A549 (cell line): ENCODE measurements around the gene KCNK17. TPM values are rescaled to one million over a fixed set of nuclear protein-coding genes. Genes with fewer than 3 reads are reported as not detected.

Experiments used
- ATAC-seq, 2 experiments: fragments of 200-7000 bp in 1 of 2; fragments of >200 bp in 1 of 2; cut with Nextera tagmentation in 1 of 2; cut with Tn5 transposase in 1 of 2; 3 replicates each; pipeline versions ENCODE4 v1.8.0 to v1.9.1; 2018 to 2020; ENCODE audit warnings: mild to moderate bottlenecking in 1 of 2, moderate library complexity in 1 of 2
- CTCF ChIA-PET: fragments of 300-600 bp; sonication (Branson Sonifier 250); formaldehyde crosslinking; extraction: SDS; loops from one replicate; lab custom pipeline; 2021; ENCODE audit warnings: antibody characterized with exemption, inconsistent platforms; lab: Yijun Ruan, JAX
- POLR2A ChIA-PET: fragments of 350-600 bp; formaldehyde crosslinking; extraction: SDS; loops from one replicate; lab custom pipeline; 2021; ENCODE audit warnings: antibody characterized with exemption, inconsistent platforms; lab: Yijun Ruan, JAX
- DNase-seq, 2 experiments: peaks; one replicate each; pipeline versions ENCODE4 v3.0.0 to v3.0.0-alpha.2; 2011 to 2016; ENCODE audit warnings: low read depth in 1 of 2, low spot score in 1 of 2
- FAIRE-seq: peaks from 2 replicates; lab custom pipeline; 2011; peaks lifted over from hg19 to GRCh38; lab: Jason Lieb, UNC
- H3K27ac ChIP-seq, 2 experiments: fragments of >200 bp; sonication (Bioruptor Twin); formaldehyde crosslinking; 3 replicates each; pipeline ENCODE4 v1.5.1; 2016 to 2017
- H3K4me1 ChIP-seq: fragments of >200 bp; sonication (Bioruptor Twin); formaldehyde crosslinking; 3 replicates; pipeline ENCODE4 v1.6.1; 2016
- H3K4me2 ChIP-seq: fragments of >200 bp; sonication (Bioruptor Twin); formaldehyde crosslinking; 3 replicates; pipeline ENCODE4 v1.6.1; 2016
- H3K4me3 ChIP-seq: fragments of >200 bp; sonication (Bioruptor Twin); formaldehyde crosslinking; 3 replicates; pipeline ENCODE4 v1.5.1; 2016
- H3K9me3 ChIP-seq: fragments of >200 bp; sonication (Bioruptor Twin); formaldehyde crosslinking; 3 replicates; pipeline ENCODE4 v1.6.1; 2016
- ATOH8 ChIP-seq: fragments of 250-450 bp; sonication (Bioruptor Pico); IDR thresholded peaks from 2 replicates; pipeline ENCODE4 v1.5.0; 2020; ENCODE audit warnings: low read depth, mild to moderate bottlenecking, moderate library complexity
- BHLHE40 ChIP-seq: IDR thresholded peaks from 2 replicates; pipeline ENCODE4 v1.6.1; 2012; ENCODE audit warnings: low read depth, low read length, inconsistent platforms
- CTCF ChIP-seq: fragments of >200 bp; sonication (Bioruptor Twin); formaldehyde crosslinking; IDR thresholded peaks from 3 replicates; pipeline ENCODE4 v1.5.1; 2016
- E2F6 ChIP-seq: IDR thresholded peaks from 2 replicates; pipeline ENCODE4 v1.6.1; 2012; ENCODE audit warnings: low read depth, borderline replicate concordance
- EHF ChIP-seq: fragments of 250-450 bp; sonication (Bioruptor Pico); IDR thresholded peaks from 2 replicates; pipeline ENCODE4 v1.5.0; 2020; ENCODE audit warnings: mild to moderate bottlenecking
- ESRRA ChIP-seq: fragments of 150-350 bp; IDR thresholded peaks from 2 replicates; pipeline ENCODE4 v1.6.1; 2014; ENCODE audit warnings: mild to moderate bottlenecking, low read length, borderline replicate concordance
- FOXS1 ChIP-seq: fragments of 250-450 bp; sonication (Bioruptor Pico); IDR thresholded peaks from 2 replicates; pipeline ENCODE4 v1.5.0; 2020; ENCODE audit warnings: mild to moderate bottlenecking, moderate library complexity
- GATA3 ChIP-seq: IDR thresholded peaks from 2 replicates; pipeline ENCODE4 v1.6.1; 2012; ENCODE audit warnings: borderline replicate concordance
- HES2 ChIP-seq: fragments of >200 bp; sonication (Bioruptor Twin); formaldehyde crosslinking; IDR thresholded peaks from 2 replicates; pipeline ENCODE4 v1.6.1; 2016
- HEYL ChIP-seq: fragments of 250-450 bp; sonication (Bioruptor Pico); IDR thresholded peaks from 2 replicates; pipeline ENCODE4 v1.8.0; 2021; ENCODE audit warnings: mild to moderate bottlenecking, moderate library complexity
- HMGXB4 ChIP-seq: fragments of 250-450 bp; sonication (Bioruptor Pico); IDR thresholded peaks from 2 replicates; pipeline ENCODE4 v1.5.0; 2021; ENCODE audit warnings: mild to moderate bottlenecking, moderate library complexity, borderline replicate concordance
- HOXB13 ChIP-seq: fragments of 250-450 bp; sonication (Bioruptor Pico); IDR thresholded peaks from 2 replicates; pipeline ENCODE4 v1.5.0; 2020; ENCODE audit warnings: low read depth, mild to moderate bottlenecking, moderate library complexity
- JUN ChIP-seq, 2 experiments: fragments of >200 bp; sonication (Bioruptor Twin); formaldehyde crosslinking; IDR thresholded peaks; 2 replicates in 1 of 2; 3 replicates in 1 of 2; pipeline ENCODE4 v1.6.1; 2016 to 2017
- JUNB ChIP-seq: fragments of >200 bp; sonication (Bioruptor Twin); formaldehyde crosslinking; IDR thresholded peaks from 2 replicates; pipeline ENCODE4 v1.6.1; 2016
- MAX ChIP-seq: IDR thresholded peaks from 2 replicates; pipeline ENCODE4 v1.6.1; 2012
- MAZ ChIP-seq: fragments of 150-350 bp; IDR thresholded peaks from 2 replicates; pipeline ENCODE4 v1.6.1; 2014; ENCODE audit warnings: antibody characterized with exemption, low read depth, low read length, borderline replicate concordance
- NPAS2 ChIP-seq: fragments of 250-450 bp; sonication (Bioruptor Pico); IDR thresholded peaks from 2 replicates; pipeline ENCODE4 v1.8.0; 2022; ENCODE audit warnings: mild to moderate bottlenecking, moderate library complexity, borderline replicate concordance
- PHF8 ChIP-seq: fragments of 200-600 bp; sonication (generic); IDR thresholded peaks from 2 replicates; pipeline ENCODE4 v1.6.1; 2016; ENCODE audit warnings: low read depth, mild to moderate bottlenecking, antibody characterized with exemption, moderate library complexity, borderline replicate concordance
- RCOR1 ChIP-seq: fragments of 150-350 bp; IDR thresholded peaks from 2 replicates; pipeline ENCODE4 v1.6.1; 2014; ENCODE audit warnings: antibody characterized with exemption, low read length, low read depth
- REST ChIP-seq: fragments of 200-600 bp; sonication (generic); IDR thresholded peaks from 2 replicates; pipeline ENCODE4 v1.6.1; 2016; ENCODE audit warnings: antibody characterized with exemption, mild to moderate bottlenecking, moderate library complexity
- RFX5 ChIP-seq: fragments of 450-650 bp; IDR thresholded peaks from 2 replicates; pipeline ENCODE4 v1.7.1; 2014; ENCODE audit warnings: antibody characterized with exemption, mild to moderate bottlenecking, moderate library complexity
- SMC3 ChIP-seq: fragments of >200 bp; sonication (Bioruptor Twin); formaldehyde crosslinking; IDR thresholded peaks from 3 replicates; pipeline ENCODE4 v1.6.1; 2018; ENCODE audit warnings: inconsistent platforms
- TFCP2L1 ChIP-seq: fragments of 250-450 bp; sonication (Bioruptor Pico); IDR thresholded peaks from 2 replicates; pipeline ENCODE4 v1.5.0; 2021; ENCODE audit warnings: mild to moderate bottlenecking
- ZFP36 ChIP-seq: fragments of 450-650 bp; IDR thresholded peaks from 2 replicates; pipeline ENCODE4 v1.6.1; 2014; ENCODE audit warnings: borderline replicate concordance; ENCODE audit not compliant: partially characterized antibody
- ZNF302 ChIP-seq: fragments of 250-450 bp; sonication (Bioruptor Pico); IDR thresholded peaks from 2 replicates; pipeline ENCODE4 v1.9.0; 2021; ENCODE audit warnings: inconsistent platforms, mild to moderate bottlenecking, moderate library complexity
- ZSCAN20 ChIP-seq: fragments of 250-450 bp; sonication (Bioruptor Pico); IDR thresholded peaks from 2 replicates; pipeline ENCODE4 v1.8.0; 2022; ENCODE audit warnings: mild to moderate bottlenecking, moderate library complexity
- WGBS: methylation state at CpG from one replicate; pipeline ENCODE4 v1.1.6; 2017; ENCODE audit errors: missing lambda C conversion rate; 5-methylcytosine and 5-hydroxymethylcytosine counted together
- polyA plus RNA-seq, 4 experiments: library from polyadenylated mRNA; depleted of rRNA in 3 of 4; stranded (reverse); fragments of >200 nt; fragmentation: RNase III in 1 of 4; extraction: RNeasy Plus Mini Kit Qiagen cat#74134 plus additional on column Dnase treatment in 1 of 4; gene quantifications; 2 replicates in 3 of 4; 3 replicates in 1 of 4; pipeline ENCODE4 v1.2.3, GENCODE V29; 2011 to 2017

KCNK17 gene
- polyA plus RNA-seq, 2 of the 4 experiments (the other 2 are of a cell fraction): not detected

GRCh38 chr6:39294133-39294532 lies 20.1 kb downstream of the KCNK17 start (continued):
- TF ChIP-seq HMGXB4 (CRISPR knock-in tag): no peak

- ATAC-seq: no peak
- H3K4me2 ChIP-seq: no peak overlapping the region
- no peak for FAIRE-seq
- POLR2A ChIA-PET: no interaction called here
- H3K27ac ChIP-seq: no peak overlapping the region
- no peak overlapping the region for H3K4me3 ChIP-seq
- H3K9me3 ChIP-seq: no peaks in the 10 kb centered on the region
- no peaks in the 10 kb centered on the region for H3K4me1 ChIP-seq
- no peak for DNase-seq
- CTCF ChIA-PET: interaction anchor here (0.9 kb wide), 1 partner anchor 10 kb away, joined by 3 read pairs; no protein-coding TSS in a partner anchor
- 87% methylated on average over 6 of the region's 6 CpGs for WGBS
- TF ChIP-seq MAX (no peak), EHF (CRISPR knock-in tag) (no peak), RCOR1 (no peak), RFX5 (no peak), TFCP2L1 (CRISPR knock-in tag) (no peak), NPAS2 (CRISPR knock-in tag) (no peak), SMC3 (no peak), GATA3 (no peak), ZNF302 (CRISPR knock-in tag) (no peak), HOXB13 (CRISPR knock-in tag) (no peak), FOXS1 (CRISPR knock-in tag) (no peak), E2F6 (no peak)
These were observed 21.6 kb downstream of the KCNK17 start for GRCh38 chr6:39292637-39293036.

GRCh38 chr6:39289490-39289889 lies 24.7 kb downstream of the KCNK17 start:
- no peak for FAIRE-seq
- Histone ChIP-seq H3K4me2 (no peak overlapping the region), H3K9me3 (no peaks in the 10 kb centered on the region), H3K4me3 (no peak overlapping the region), H3K4me1 (no peaks in the 10 kb centered on the region), H3K27ac (no peak overlapping the region)
- no peak for TF ChIP-seq REST
- TF ChIP-seq HES2: no peak
- TF ChIP-seq JUNB: no peak
- no peak for TF ChIP-seq MAX
- no peak for TF ChIP-seq PHF8
- no peak for TF ChIP-seq MAZ
- TF ChIP-seq BHLHE40: no peak
- no peak for TF ChIP-seq HEYL (CRISPR knock-in tag)
- no peak for TF ChIP-seq JUN (IDR thresholded peaks at IDR 0.05)
- TF ChIP-seq ESRRA: no peak
- no peak for TF ChIP-seq ZSCAN20
- no peak for TF ChIP-seq CTCF
- TF ChIP-seq ZFP36: no peak
- no peak for TF ChIP-seq ATOH8 (CRISPR knock-in tag)
- no peak for TF ChIP-seq NPAS2 (CRISPR knock-in tag)
- TF ChIP-seq EHF (CRISPR knock-in tag): no peak
- ATAC-seq: no peak
- WGBS: 38% methylated on average over 2 of the region's 2 CpGs
- DNase-seq: no peak
- CTCF ChIA-PET: no interaction called here
- POLR2A ChIA-PET: no interaction called here
